Effector memory CD8-positive, alpha-beta T cell (primary cell): ENCODE measurements around the gene AJAP1.

Source experiments
- ATAC-seq: fragments of 150-1000 bp; cut with Tn5 transposase; replicated peaks from 2 replicates; pipeline ENCODE4 v1.10.0; 2021; ENCODE audit warnings: mild to moderate bottlenecking, moderate library complexity
- DNase-seq, 3 experiments: peaks; one replicate each; pipeline ENCODE4 v3.0.0; 2021
- H3K27ac Mint-ChIP-seq, 2 donors: one replicate each; pipeline ENCODE4 v1.8.0; 2022; ENCODE audit warnings: mild to moderate bottlenecking in 2 of 2, mixed read lengths in 2 of 2, moderate library complexity in 2 of 2
- H3K27me3 Mint-ChIP-seq, 2 donors: one replicate each; pipeline ENCODE4 v1.8.0; 2022; ENCODE audit warnings: mixed read lengths in 2 of 2
- H3K36me3 Mint-ChIP-seq: one replicate; pipeline ENCODE4 v1.8.0; 2022; ENCODE audit warnings: mild to moderate bottlenecking, moderate library complexity, mixed read lengths; ENCODE audit not compliant: insufficient read depth
- H3K4me1 Mint-ChIP-seq, 2 donors: one replicate each; pipeline ENCODE4 v1.8.0; 2022; ENCODE audit warnings: low read depth in 2 of 2, mixed read lengths in 2 of 2
- H3K4me3 Mint-ChIP-seq, 2 donors: one replicate each; pipeline ENCODE4 v1.8.0; 2022; ENCODE audit warnings: mild to moderate bottlenecking in 2 of 2, mixed read lengths in 2 of 2, moderate library complexity in 2 of 2
- H3K9me3 Mint-ChIP-seq, 2 donors: one replicate each; pipeline ENCODE4 v1.8.0; 2022; ENCODE audit warnings: mixed read lengths in 2 of 2

The AJAP1 gene

GRCh38 chr1:4668743-4669700 is 14.6 kb downstream of the AJAP1 start:
- Mint-ChIP-seq H3K4me1 (no peaks in the 10 kb centered on the region), H3K9me3 (no peaks in the 10 kb centered on the region), H3K4me3 (no peak overlapping the region), H3K36me3 (no peaks in the 10 kb centered on the region), H3K27ac (no peak overlapping the region), H3K27me3 (peaks cover 11 to 51% of the 10 kb centered on the region in 2 donors)
- DNase-seq (no peak), ATAC-seq (no peak)

- Mint-ChIP-seq H3K36me3 (no peaks in the 10 kb centered on the region), H3K27me3 (peaks cover 11 to 56% of the 10 kb centered on the region in 2 donors), H3K27ac (no peak overlapping the region), H3K9me3 (no peaks in the 10 kb centered on the region), H3K4me1 (no peaks in the 10 kb centered on the region), H3K4me3 (no peak overlapping the region)
- DNase-seq (no peak), ATAC-seq (no peak)
These were observed 15.9 kb downstream of the AJAP1 start for GRCh38 chr1:4670265-4670664.

- DNase-seq (no peak), ATAC-seq (no peak)
- no peaks in the 10 kb centered on the region for H3K36me3 Mint-ChIP-seq
- H3K9me3 Mint-ChIP-seq: no peaks in the 10 kb centered on the region
- H3K27ac Mint-ChIP-seq: no peak overlapping the region
- no peak overlapping the region for H3K4me3 Mint-ChIP-seq
- H3K4me1 Mint-ChIP-seq: no peaks in the 10 kb centered on the region
- H3K27me3 Mint-ChIP-seq: peaks cover 17 to 56% of the 10 kb centered on the region in 2 donors
These were observed 17.4 kb downstream of the AJAP1 start for GRCh38 chr1:4671828-4672227.

GRCh38 chr1:4673494-4673893 is 19.1 kb downstream of the AJAP1 start:
- DNase-seq (no peak), ATAC-seq (no peak)
- Mint-ChIP-seq H3K4me1 (no peaks in the 10 kb centered on the region), H3K27me3 (peaks cover 17 to 44% of the 10 kb centered on the region in 2 donors), H3K36me3 (no peaks in the 10 kb centered on the region), H3K9me3 (no peaks in the 10 kb centered on the region), H3K27ac (no peak overlapping the region), H3K4me3 (no peak overlapping the region)

GRCh38 chr1:4674117-4674516 is 19.7 kb downstream of the AJAP1 start:
- Mint-ChIP-seq H3K36me3 (no peaks in the 10 kb centered on the region), H3K27me3 (peaks cover 17 to 44% of the 10 kb centered on the region in 2 donors), H3K27ac (no peak overlapping the region)

GRCh38 chr1:4674676-4675075 is 20.3 kb downstream of the AJAP1 start:
- ATAC-seq: no peak
- Mint-ChIP-seq H3K9me3 (no peaks in the 10 kb centered on the region), H3K27me3 (peaks cover 17 to 44% of the 10 kb centered on the region in 2 donors), H3K4me3 (no peak overlapping the region), H3K27ac (no peak overlapping the region), H3K36me3 (no peaks in the 10 kb centered on the region), H3K4me1 (no peaks in the 10 kb centered on the region)
- no peak for DNase-seq

More at GRCh38 chr1:4674117-4674516, 19.7 kb downstream of the AJAP1 start:
- Mint-ChIP-seq H3K9me3 (no peaks in the 10 kb centered on the region), H3K4me1 (no peaks in the 10 kb centered on the region), H3K4me3 (no peak overlapping the region)
- DNase-seq (no peak), ATAC-seq (no peak)

- H3K4me3 Mint-ChIP-seq: no peak overlapping the region
- H3K4me1 Mint-ChIP-seq: no peaks in the 10 kb centered on the region
- no peak for ATAC-seq
- DNase-seq: no peak
- H3K27ac Mint-ChIP-seq: no peak overlapping the region
- H3K9me3 Mint-ChIP-seq: peaks cover 0 to 4% of the 10 kb centered on the region in 2 donors
- peaks cover 17 to 44% of the 10 kb centered on the region in 2 donors for H3K27me3 Mint-ChIP-seq
- no peaks in the 10 kb centered on the region for H3K36me3 Mint-ChIP-seq
These were observed 21.2 kb downstream of the AJAP1 start for GRCh38 chr1:4675454-4676186.

- H3K9me3 Mint-ChIP-seq: peaks cover 0 to 6% of the 10 kb centered on the region in 2 donors
- ATAC-seq: no peak
- H3K4me3 Mint-ChIP-seq: no peak overlapping the region
- H3K27ac Mint-ChIP-seq: no peak overlapping the region
- H3K36me3 Mint-ChIP-seq: no peaks in the 10 kb centered on the region
- DNase-seq: no peak
- H3K27me3 Mint-ChIP-seq: peaks cover 17 to 44% of the 10 kb centered on the region in 2 donors
- H3K4me1 Mint-ChIP-seq: no peaks in the 10 kb centered on the region
These were observed 21.8 kb downstream of the AJAP1 start for GRCh38 chr1:4676253-4676652.

- H3K27me3 Mint-ChIP-seq: peaks cover 17 to 35% of the 10 kb centered on the region in 2 donors
- DNase-seq (no peak), ATAC-seq (no peak)
- no peak overlapping the region for H3K4me3 Mint-ChIP-seq
- H3K27ac Mint-ChIP-seq: no peak overlapping the region
- H3K36me3 Mint-ChIP-seq: no peaks in the 10 kb centered on the region
- H3K9me3 Mint-ChIP-seq: peaks cover 0 to 6% of the 10 kb centered on the region in 2 donors
- no peaks in the 10 kb centered on the region for H3K4me1 Mint-ChIP-seq
These were observed 23.2 kb downstream of the AJAP1 start for GRCh38 chr1:4677608-4678007.

- H3K27ac Mint-ChIP-seq: no peak overlapping the region
- DNase-seq: no peak
- peaks cover 0 to 6% of the 10 kb centered on the region in 2 donors for H3K9me3 Mint-ChIP-seq
- no peaks in the 10 kb centered on the region for H3K36me3 Mint-ChIP-seq
- no peak for ATAC-seq
- no peaks in the 10 kb centered on the region for H3K4me1 Mint-ChIP-seq
- peaks cover 15 to 29% of the 10 kb centered on the region in 2 donors for H3K27me3 Mint-ChIP-seq
- no peak overlapping the region for H3K4me3 Mint-ChIP-seq
These were observed 23.8 kb downstream of the AJAP1 start for GRCh38 chr1:4678066-4678717.

GRCh38 chr1:4681026-4681425 is 26.6 kb downstream of the AJAP1 start:
- Mint-ChIP-seq H3K4me3 (no peak overlapping the region), H3K27ac (no peak overlapping the region), H3K4me1 (no peaks in the 10 kb centered on the region), H3K36me3 (no peaks in the 10 kb centered on the region), H3K9me3 (peaks cover 0 to 6% of the 10 kb centered on the region in 2 donors), H3K27me3 (peaks cover 7 to 8% of the 10 kb centered on the region in 2 donors)
- DNase-seq: no peak
- no peak for ATAC-seq

- Mint-ChIP-seq H3K9me3 (peaks cover 0 to 6% of the 10 kb centered on the region in 2 donors), H3K36me3 (no peaks in the 10 kb centered on the region), H3K4me3 (no peak overlapping the region), H3K27ac (no peak overlapping the region), H3K4me1 (no peaks in the 10 kb centered on the region), H3K27me3 (peaks cover 13 to 19% of the 10 kb centered on the region in 2 donors)
- no peak for ATAC-seq
- DNase-seq: no peak
These were observed 28.3 kb downstream of the AJAP1 start for GRCh38 chr1:4682607-4683220.

- no peak overlapping the region for H3K4me3 Mint-ChIP-seq
- no peak for ATAC-seq
- H3K36me3 Mint-ChIP-seq: no peaks in the 10 kb centered on the region
- no peak overlapping the region for H3K27ac Mint-ChIP-seq
- DNase-seq: no peak
- no peaks in the 10 kb centered on the region for H3K4me1 Mint-ChIP-seq
- H3K9me3 Mint-ChIP-seq: peaks cover 0 to 6% of the 10 kb centered on the region in 2 donors
- H3K27me3 Mint-ChIP-seq: peaks cover 13 to 20% of the 10 kb centered on the region in 2 donors
These were observed 29.7 kb downstream of the AJAP1 start for GRCh38 chr1:4684136-4684535.
